HG03521 (cell line): Measurements from ENCODE around the gene NUDT15.
"Not testable (repeated sequence)": the region's sequence is repeated elsewhere in the genome, so short reads cannot be mapped to it uniquely, and the experiment has no call there.

Experiments used
- ATAC-seq: cut with Tn5 transposase; IDR thresholded peaks from one replicate; pipeline ENCODE4 v1.9.1; 2021; ENCODE audit warnings: mild to moderate bottlenecking, moderate library complexity; ENCODE audit not compliant: unreplicated experiment

The NUDT15 gene

DNA sequence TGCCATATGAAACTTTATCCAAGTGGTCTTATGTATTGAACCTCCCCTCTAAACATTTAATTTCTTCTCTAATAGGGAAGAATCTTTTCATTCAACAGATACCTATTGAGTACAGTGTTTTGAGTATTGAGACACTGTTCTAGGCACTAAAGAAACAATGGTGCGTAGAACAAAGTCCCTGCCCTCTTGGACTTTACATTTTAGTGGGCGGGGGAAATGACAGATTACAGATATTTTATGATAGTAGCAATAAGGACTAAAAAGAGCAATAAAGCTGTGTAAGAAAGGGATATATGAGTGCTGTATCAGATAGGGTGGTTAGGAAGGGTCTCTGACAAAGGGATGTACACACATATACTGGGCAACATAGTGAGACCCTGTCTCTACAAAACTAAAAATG, 5.4 kb downstream of the NUDT15 start:
- ATAC-seq: no peak

DNA sequence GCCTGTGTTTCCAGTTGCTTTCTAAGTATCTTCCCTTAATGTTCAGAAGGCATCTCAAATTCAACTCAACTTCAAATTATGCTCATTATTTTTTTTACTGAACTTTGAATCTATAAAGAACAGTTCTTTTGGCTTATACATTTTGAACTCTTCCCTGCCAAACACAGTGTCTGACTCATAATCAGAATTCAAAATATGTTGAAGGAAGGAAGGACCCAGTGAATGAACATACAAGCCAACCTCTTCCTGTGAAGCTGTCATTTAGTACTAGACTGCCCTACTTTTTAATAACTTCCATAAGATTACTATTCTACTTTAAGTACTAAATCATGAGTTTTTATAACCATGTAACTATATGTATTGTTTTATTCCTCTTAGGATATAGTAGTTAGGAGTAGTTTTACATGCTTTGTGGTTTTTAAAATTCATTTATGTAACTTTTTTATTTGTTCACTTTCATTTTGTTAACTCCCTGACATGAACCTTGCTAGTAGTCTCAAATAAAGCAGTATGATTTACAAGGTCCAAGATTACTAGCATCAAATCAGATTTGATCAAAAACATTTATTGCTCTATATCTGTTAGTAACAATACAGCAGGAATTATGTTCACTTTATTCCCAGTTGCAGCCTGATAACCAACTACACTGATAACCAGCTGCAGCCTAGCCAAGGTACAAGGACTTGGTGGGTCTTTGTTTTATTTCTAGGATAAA, 6.4 kb downstream of the NUDT15 start:
- no peak for ATAC-seq

DNA sequence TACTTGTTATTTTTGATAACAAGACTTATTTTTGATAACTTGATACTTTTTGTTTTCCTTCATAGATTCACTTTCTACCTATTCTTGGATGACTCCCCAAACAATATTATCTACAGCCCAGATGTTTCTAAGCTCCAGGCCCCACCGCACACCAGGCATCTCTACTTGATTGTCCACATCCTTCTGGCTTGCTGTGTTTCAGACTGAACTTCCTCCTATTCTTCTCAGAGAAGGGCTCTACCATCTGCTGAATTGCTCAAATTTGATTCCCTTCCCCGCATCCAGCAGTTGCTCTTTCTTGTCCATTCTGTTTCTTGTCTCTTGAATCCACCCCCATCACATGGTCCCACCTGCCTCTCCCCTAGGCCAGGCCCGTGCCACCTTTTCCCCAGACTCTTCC, 13.0 kb downstream of the NUDT15 start:
- ATAC-seq: no peak

DNA sequence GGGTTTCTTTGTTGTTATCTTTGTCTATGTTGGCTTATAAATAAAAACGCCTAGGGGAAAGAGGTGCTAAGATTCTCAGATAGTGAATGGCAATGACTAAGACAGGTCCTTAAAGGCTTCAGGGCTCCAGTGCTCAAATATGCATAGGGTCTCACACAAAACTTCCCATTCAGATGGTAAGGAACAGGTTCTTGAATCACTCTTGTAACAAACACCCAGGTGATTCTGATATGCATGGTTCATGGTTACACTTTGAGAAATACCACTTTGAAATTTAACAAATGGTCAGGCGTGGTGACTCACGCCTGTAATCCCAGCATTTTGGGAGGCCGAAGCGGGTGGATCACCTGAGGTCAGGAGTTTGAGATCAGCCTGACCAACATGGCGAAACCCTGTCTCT, 17.1 kb downstream of the NUDT15 start:
- ATAC-seq: no peak

DNA sequence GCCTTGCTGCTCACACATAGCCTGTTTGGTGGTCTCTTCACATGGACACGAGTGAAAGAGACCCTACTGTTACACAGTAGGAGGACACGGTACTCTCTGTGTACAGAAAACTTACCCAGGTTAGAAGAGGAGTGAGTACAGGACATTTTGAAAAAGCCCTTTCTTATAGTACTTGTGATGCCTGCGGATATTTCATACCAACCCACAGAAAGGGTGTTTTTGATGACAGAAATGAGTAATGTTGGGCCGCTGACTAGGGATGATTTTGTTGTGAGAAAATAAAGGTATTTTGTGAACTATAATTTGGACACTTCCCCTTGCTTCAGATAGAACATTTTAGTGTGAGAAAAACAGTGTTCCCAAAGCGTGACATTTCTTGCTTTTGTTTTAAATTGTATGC, 18.2 kb downstream of the NUDT15 start:
- no peak for ATAC-seq

DNA sequence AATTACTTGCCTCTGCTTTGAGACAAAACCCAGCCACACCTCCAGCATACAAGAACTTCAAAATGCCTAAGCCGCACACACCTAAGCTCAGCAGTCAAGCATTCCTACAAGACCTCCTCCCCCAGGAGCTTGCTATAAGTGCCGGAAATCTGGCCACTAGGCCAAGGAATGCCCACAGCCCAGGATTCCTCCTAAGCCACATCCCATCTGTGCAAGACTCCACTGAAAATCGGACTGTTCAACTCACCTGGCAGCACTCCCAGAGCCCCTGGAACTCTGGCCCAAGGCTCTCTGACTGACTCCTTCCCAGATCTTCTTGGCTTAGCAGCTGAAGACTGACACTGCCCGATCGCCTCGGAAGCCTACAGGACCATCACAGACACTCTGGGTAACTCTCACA, 21.0 kb downstream of the NUDT15 start:
- not testable (repeated sequence) for ATAC-seq

DNA sequence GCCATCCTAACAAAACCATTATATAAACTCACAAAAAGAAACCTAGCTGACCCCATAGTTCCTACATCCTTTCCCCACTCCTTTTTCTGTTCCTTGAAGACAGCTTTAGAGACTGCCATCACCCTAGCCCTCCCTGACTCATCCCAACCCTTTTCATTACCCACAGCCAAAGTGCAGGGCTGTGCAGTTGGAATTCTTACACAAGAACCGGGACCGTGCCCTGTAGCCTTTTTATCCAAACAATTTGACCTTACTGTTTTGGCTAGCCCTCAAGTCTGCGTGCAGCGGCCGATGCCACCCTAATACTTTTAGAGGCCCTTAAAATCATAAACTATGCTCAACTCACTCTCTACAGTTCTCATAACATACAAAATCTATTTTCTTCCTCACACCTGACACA, 22.4 kb downstream of the NUDT15 start:
- ATAC-seq: not testable (repeated sequence)

DNA sequence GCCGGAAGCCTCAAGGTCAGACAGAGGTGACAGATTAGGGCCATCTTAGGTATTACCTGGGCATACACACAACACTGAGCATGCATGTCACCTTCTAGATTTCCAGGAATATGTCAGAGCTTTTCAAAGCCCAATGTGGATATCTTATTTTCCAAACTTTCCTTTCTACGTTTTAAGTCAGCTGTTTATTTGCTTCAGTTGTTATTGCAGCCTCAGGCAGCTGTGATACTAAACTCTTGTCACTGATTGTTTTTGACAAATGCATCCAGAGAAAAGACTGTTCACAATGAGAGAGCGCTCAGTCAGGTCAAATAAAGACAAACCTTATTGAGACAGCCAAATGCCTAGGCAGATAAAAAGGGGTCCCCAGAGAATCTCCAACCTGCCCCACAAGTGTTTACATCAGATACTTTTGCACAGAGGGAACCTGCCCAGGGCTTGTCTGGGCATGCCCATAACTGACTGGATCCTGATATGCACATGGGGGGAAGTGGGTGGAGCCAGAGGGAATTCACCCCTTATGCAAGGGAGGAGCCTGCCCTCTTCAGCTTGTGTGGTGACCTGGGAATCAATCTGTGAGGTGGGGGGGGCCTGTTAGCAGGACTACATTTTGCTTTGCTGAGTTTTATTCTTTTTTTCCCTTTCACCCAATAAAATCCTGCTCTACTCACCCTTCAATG, 28.9 kb downstream of the NUDT15 start:
- no peak for ATAC-seq

DNA sequence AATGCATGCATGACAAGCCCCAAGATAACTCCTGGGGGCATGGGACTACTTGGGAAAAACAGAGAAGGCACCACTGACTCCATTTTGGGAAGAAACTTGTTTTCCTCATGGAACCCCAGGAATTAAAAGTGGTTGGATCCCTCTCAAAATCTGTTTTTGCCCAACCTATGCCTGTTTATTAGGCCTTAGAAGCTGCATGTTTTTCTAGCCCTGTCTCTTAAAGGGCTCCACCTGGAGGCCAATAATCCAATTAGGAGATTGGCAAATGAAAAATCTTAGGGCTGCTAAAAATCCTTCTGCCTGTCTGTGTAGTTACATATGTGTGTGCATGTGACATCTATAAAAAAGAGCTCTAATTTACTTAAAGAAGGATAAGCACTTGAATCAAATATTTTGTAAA, 30.5 kb downstream of the NUDT15 start:
- no peak for ATAC-seq

DNA sequence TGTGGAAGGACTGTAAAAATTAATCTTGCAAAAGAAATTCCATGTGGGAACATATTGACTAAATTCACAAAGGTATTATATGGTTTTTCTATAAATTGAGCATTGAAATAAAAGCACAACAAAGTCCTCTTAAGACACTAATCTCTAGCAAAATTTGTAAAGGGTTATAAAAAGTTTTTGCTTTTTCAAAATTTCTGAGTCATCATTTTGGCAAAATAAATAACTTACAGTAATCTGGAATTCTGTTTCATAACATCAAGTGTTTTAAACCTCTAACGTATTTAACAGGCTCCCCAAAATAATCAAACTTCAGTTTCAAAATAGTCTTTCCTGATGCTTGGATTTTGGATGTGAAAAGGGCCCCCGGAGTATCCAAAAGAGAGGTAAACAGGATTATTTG, 31.4 kb downstream of the NUDT15 start:
- ATAC-seq: no peak

DNA sequence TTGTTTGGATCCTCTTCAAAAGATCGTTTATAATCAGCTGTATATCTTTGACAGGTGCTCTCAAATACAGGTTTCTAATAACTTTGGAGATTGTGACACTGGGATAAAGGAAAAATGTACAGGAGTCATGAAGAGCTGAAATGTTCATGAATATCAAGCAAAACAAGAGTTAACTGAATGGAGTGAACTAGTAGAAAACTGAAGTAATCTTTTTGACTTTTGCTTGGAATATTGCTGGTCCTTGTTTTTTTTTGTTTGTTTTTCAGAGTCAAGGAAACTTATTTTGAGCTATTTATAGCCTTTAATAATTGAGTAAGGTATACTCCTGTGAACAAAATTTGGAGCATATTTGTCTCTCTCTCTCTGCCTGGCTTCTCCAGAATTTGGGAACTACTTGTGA, 32.0 kb downstream of the NUDT15 start:
- ATAC-seq: no peak

DNA sequence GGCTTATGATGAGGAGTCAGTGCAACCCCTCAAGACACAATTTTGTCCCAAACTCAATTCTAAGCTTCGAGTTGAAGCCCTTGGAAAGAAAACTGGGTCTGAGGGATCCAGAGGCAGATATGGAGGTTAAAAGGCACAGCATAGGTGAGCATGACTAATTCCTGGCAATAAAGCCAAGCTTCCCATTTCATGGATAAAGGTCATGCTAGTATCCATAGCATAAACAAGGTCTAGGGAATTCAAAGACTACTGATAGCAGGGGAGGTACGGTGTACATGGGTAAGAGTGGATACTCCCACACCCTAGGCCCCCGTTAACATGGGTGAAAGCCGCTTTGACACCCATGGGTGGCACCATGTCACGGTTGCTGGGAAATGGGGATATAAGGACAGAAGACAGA, 33.4 kb downstream of the NUDT15 start:
- no peak for ATAC-seq

DNA sequence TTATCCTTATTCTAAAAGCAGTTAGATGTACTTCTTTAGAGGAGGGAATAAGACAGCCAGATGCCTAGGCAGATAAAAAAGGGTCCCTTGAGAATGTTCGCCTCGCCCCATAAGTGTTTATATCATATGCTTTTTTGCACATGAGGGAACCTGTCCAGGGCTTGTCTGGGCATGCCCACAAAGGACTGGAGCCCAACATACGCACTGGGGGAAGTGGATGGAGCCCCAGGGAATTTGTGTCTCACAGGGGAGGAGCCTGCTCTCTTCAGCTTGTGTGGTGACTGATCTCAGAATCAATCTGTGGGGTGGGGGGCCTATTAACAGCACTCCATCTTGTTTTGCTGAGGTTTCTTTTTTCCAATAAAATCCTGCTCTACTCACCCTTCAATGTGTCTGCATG, 34.8 kb downstream of the NUDT15 start:
- ATAC-seq: no peak

DNA sequence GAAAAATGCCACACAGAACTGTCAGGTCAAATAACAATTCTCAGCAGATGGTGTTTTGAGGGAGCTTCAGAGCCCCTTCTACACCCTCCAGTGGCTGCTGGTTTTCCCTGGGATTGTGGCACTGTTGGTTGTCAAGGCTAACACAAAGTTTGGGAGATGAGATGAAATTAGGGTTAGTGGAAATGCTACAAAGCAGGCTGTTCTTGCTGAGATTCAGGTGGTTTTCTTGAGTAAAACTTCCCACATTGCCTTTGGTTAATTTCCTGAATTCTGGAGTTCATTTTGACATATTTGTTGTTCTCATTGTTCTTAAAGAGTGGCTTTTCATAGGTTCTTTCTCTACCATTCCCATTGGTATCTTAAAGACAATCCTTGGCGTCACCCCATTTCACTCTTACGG, 35.3 kb downstream of the NUDT15 start:
- ATAC-seq: no peak

DNA sequence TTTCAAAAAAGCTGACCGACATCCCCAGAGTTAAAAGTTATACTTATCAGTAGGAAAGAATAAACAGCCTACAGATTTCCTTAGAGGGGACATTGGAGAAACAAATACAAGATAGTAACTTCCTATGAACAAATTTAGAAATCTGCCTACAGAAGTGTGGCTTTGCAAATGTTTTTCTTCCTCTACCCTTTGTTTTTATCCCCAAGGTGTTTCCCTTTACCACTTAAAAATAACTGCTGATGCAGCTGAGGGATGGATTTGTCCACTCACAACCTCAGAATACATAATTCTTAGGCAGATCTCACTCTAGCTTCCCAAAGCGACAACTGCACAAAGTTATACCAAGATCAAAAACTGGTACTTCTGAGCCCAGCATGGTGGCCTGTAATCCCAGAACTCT, 36.5 kb downstream of the NUDT15 start:
- ATAC-seq: no peak

DNA sequence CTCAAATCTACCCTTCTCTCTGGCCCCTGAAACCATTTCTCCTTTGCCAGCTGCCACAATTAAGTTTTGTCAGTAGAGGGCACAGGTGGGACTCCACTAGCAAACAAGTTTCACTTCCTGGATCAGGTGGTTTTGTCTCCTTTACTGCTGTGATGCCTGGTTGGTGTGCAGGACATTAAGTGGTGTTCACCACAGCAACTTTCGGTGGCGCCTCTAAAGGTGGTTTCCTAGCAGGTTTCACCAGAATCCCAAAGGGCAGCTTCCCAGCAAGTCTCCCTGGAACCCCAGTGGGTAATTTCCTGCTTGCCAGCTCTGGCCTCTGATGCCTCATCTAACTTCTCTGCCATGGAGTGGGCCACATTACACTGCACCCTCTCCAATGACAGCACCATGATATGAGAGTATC, 40.7 kb downstream of the NUDT15 start:
- ATAC-seq: peak; percentile 95

DNA sequence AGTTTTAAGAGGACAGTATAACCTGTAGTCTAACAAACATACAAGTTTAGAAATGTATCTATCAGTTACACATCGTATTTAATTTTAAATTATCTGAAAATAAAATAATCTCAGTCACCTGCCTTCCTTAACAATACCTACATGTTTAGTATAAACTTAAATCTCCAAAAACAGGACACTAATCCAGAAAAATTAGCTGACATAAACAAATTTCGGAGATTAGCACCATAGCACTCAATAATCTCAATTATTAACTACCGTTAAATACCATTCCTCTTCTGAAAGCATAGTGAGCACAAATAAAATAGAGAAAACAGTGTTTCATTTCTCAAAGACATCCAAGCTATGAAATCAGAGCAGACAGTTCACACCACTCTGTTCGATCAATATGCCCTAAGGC, 44.2 kb downstream of the NUDT15 start:
- no peak for ATAC-seq

DNA sequence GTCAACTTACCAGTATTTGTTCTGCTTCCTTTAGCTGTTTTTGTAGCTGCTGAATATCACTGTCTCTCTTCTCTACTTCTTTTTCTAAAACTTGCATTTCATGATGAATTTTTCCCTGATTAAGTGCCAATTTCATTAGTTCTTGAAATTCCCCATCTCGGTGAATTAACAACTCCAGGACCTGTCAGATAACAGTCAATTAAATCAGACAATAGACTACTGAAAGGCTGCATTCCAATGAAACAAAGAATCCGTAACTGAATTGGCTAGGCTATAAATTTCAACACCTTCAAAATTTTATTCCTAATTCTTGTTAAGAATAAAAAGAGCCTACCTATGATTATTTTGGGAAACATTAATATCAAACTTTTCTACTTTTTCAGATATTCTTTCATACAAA, 48.7 kb downstream of the NUDT15 start:
- no peak for ATAC-seq

DNA sequence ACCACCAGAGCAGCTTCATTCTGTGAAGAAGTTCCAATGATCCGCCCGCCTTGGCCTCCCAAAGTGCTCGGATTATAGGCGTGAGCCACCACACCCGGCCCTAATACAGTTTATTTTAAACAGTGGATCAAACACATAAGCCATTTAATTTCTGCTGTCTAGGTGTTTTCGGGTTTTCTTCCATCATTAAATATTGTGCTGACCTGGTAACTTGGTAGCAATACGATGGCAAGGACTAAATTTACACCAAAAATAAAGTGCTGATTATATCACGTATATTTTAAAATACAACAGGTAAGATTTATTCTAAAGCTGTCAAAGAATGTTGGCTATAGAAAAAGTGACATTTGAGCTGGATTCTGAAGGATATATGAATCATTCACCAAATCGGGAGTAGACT, 56.1 kb downstream of the NUDT15 start:
- no peak for ATAC-seq

DNA sequence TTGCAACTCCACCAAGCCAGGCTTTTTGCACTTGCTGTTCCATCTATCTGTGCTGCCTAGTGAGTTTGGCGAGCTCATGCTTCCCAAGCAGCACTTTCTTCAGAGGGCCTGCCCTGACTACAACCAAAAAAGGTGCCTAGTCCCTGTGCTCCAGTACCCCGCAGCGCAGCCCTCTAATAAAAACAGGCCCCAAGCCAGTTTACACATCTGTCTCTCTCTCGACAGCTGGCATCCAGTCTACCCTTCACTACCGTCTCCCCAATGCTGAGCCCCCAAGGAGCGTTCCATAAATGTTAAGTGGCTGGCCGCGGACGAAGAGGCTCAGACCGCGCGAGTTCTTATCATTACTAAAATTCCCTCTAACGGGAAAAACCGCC, 56.9 kb downstream of the NUDT15 start:
- ATAC-seq: peak; percentile 5

DNA sequence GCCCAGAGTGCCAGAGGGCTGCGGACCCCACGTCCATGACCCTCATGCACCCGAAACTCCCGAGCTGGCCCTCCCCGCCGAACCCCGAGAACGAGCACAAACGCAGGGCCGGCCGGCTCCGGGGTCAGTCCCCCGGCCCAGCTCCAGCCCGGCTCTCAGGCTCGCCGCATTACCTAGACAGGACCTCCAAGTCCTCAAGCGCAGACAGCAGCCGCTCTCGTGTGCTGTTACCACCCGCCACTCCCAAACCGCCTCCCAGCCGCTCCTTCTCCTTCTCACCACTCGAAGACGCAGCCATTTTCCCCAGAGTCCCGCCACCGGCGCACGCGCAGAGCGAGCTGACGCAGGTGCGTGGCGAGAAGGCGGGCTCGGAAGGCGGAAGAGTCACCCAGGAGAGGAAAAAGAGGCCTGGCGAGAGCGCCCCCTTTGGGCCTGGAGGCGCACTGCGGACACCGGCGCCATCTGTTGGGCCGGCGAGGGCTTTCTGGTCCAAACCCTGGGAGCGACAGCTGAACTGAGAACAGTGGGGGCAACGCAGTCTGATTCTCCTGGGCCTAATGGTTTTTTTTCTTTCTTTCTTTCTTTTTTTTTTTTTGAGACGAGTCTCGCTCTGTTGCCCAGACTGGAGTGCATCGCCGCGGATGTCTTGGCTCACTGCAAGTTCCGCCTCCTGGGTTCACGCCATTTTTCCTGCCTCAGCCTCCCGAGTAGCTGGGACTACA, 57.4 kb downstream of the NUDT15 start, which contains the start of gene MED4:
TSS of gene MED4 (minus strand) at position 324 of the 722 bp plus-strand sequence. CDS start at position 298, 26 bp downstream.
- peak; percentile 91 for ATAC-seq

DNA sequence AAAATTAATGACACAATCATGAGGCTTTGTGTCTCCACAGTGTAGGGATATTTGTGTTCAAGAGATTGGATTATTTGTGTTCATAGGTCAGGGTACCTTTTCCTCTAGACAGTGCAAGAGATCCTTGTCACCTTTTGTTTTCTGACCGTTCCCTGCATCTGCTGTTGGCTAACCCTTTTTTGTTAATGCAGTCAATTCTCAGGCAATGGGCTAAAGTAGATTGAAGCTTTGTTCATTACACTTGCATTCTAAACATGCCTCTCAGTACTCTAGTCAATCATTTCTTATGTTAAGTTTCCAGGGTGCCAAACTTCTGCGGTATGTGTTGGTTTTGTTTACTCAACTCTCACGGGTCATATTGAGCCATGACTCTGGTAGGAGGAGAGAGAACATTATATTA, 59.1 kb downstream of the NUDT15 start:
- ATAC-seq: no peak
